ENCODE results near the gene MDGA2.

- TF ChIP-seq CTCF (IDR thresholded peaks at IDR 0.05 in 2 of 3, conservative IDR thresholded peaks at IDR 0.05 in 1 of 3; ENCODE audit: borderline replicate concordance in 1 of 3, insufficient read depth in 1 of 3, low read depth in 2 of 3, low read length in 2 of 3) (no peak), EZH2phosphoT487 (IDR thresholded peaks at IDR 0.05; ENCODE audit: borderline replicate concordance) (no peak), POLR2AphosphoS5 (IDR thresholded peaks at IDR 0.05; ENCODE audit: low read depth, low read length) (no peak), EGR1 (IDR thresholded peaks at IDR 0.05; ENCODE audit: low read depth) (no peak), JUND (IDR thresholded peaks at IDR 0.05) (no peak), POLR2A (IDR thresholded peaks at IDR 0.05; ENCODE audit: borderline replicate concordance, extremely low read depth, insufficient read depth, insufficient read length) (no peak), EZH2 (IDR thresholded peaks at IDR 0.05) (no peak), ATF3 (IDR thresholded peaks at IDR 0.05) (no peak), ZNF274 (IDR thresholded peaks at IDR 0.05; ENCODE audit: low read depth, low read length) (no peak), TCF7L2 (IDR thresholded peaks at IDR 0.05; ENCODE audit: borderline replicate concordance, extremely low read depth, insufficient read depth, insufficient read length) (no peak)
- TF ChIP-seq, protein P1, sequence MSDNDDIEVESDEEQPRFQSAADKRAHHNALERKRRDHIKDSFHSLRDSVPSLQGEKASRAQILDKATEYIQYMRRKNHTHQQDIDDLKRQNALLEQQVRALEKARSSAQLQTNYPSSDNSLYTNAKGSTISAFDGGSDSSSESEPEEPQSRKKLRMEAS (IDR thresholded peaks at IDR 0.05): no peak
- TF ChIP-seq, protein P2, sequence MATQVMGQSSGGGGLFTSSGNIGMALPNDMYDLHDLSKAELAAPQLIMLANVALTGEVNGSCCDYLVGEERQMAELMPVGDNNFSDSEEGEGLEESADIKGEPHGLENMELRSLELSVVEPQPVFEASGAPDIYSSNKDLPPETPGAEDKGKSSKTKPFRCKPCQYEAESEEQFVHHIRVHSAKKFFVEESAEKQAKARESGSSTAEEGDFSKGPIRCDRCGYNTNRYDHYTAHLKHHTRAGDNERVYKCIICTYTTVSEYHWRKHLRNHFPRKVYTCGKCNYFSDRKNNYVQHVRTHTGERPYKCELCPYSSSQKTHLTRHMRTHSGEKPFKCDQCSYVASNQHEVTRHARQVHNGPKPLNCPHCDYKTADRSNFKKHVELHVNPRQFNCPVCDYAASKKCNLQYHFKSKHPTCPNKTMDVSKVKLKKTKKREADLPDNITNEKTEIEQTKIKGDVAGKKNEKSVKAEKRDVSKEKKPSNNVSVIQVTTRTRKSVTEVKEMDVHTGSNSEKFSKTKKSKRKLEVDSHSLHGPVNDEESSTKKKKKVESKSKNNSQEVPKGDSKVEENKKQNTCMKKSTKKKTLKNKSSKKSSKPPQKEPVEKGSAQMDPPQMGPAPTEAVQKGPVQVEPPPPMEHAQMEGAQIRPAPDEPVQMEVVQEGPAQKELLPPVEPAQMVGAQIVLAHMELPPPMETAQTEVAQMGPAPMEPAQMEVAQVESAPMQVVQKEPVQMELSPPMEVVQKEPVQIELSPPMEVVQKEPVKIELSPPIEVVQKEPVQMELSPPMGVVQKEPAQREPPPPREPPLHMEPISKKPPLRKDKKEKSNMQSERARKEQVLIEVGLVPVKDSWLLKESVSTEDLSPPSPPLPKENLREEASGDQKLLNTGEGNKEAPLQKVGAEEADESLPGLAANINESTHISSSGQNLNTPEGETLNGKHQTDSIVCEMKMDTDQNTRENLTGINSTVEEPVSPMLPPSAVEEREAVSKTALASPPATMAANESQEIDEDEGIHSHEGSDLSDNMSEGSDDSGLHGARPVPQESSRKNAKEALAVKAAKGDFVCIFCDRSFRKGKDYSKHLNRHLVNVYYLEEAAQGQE (IDR thresholded peaks at IDR 0.05; ENCODE audit: low read depth): no peak
Measured at GRCh38 chr14:47471075-47471474, 204.3 kb downstream of the MDGA2 start.
